Uterus (tissue), 2 donors: ENCODE results near the gene ISM2.

Experiments
- POLR2A ChIP-seq, 2 donors: fragments of 450-650 bp; IDR thresholded peaks; one replicate each; pipeline ENCODE4 v1.6.1; 2016; ENCODE audit warnings: antibody characterized with exemption in 2 of 2, mild to moderate bottlenecking in 1 of 2, moderate library complexity in 1 of 2
- TF ChIP-seq, protein P1 (sequence below), 4 experiments: fragments of 200-600 bp in 2 of 4; fragments of 450-650 bp in 2 of 4; sonication (generic) in 2 of 4; IDR thresholded peaks; one replicate each; pipeline ENCODE4 v1.5.1; 2016 to 2019; ENCODE audit warnings: antibody characterized with exemption in 4 of 4, mild to moderate bottlenecking in 2 of 4, moderate library complexity in 1 of 4

DNA sequence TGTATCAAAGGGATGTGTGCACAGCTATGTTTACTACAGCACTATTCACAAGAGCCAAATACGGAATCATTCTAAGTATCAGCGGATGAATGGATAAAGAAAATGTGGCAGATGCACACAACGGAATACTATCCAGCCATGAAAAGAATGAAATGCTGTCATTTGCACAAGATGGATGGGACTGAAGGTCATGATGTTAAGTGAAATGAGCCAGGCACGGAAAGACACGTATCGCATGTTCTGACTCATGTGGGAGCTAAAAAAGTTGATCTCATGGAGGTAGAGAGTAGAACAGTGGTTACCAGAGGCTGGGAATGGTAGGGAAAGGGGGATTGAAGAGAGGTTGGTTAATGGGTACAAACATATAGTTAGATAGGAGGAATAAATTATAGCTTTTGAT is 25.9 kb upstream of the ISM2 start:
- TF ChIP-seq, protein P1, sequence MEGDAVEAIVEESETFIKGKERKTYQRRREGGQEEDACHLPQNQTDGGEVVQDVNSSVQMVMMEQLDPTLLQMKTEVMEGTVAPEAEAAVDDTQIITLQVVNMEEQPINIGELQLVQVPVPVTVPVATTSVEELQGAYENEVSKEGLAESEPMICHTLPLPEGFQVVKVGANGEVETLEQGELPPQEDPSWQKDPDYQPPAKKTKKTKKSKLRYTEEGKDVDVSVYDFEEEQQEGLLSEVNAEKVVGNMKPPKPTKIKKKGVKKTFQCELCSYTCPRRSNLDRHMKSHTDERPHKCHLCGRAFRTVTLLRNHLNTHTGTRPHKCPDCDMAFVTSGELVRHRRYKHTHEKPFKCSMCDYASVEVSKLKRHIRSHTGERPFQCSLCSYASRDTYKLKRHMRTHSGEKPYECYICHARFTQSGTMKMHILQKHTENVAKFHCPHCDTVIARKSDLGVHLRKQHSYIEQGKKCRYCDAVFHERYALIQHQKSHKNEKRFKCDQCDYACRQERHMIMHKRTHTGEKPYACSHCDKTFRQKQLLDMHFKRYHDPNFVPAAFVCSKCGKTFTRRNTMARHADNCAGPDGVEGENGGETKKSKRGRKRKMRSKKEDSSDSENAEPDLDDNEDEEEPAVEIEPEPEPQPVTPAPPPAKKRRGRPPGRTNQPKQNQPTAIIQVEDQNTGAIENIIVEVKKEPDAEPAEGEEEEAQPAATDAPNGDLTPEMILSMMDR (IDR thresholded peaks at IDR 0.05): no peak
- TF ChIP-seq POLR2A (IDR thresholded peaks at IDR 0.05): no peak
